KBM-7 (cell line): ENCODE results near the gene ABLIM1.

Source experiments
- DNase-seq: peaks from one replicate; pipeline ENCODE4 v3.0.0-alpha.2; 2015
- in situ Hi-C: fragments of 300-500 bp; cut with MboI; formaldehyde crosslinking; loops from 2 replicates; pipeline ENCODE4 v1.14.3; 2020; ENCODE audit warnings: low sequenced_read_pairs, low pct_unique_long_range_greater_than_20kb, mixed read lengths

Gene ABLIM1

DNA sequence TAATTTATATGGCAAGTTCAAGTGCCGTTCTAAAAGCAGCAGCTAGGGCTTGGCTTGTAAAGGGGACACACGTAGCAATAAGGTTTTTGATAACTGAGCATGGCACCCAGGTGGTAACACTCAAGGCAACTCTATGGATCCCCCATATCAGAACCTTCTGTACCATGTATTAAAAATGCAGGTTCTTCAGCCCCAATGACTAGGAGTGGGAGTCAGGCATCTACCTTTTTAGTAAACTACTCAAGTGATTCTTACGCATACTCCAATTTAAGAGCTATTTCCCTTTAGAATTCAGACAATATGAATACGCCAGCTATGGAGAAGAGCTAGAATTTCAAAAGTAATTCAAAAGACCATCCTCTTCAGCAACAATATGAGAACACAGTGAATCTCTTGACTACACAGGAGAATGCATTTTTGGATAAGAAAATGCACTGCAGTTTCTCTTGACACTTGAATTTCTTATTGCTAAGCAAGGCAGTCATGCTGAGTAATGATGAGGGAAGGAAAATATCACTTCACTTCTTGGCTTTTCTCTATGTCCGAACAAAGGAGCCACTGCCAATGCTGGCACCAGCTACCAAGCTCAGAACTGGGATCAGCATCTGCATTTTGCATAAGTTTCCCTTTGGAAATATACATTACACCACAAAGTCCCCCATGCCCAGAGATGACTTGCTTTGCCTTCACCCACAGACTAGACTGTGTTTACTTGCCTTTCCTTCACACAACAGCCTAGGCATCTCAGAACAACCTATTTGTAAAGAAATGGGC lies 53.5 kb downstream of the ABLIM1 start:
- DNase-seq = no peak
- in situ Hi-C loops = no loop called here

GRCh38 chr10:114603948-114604347 lies 54.1 kb downstream of the ABLIM1 start:
- DNase-seq = no peak
- in situ Hi-C loops = no loop called here

DNA sequence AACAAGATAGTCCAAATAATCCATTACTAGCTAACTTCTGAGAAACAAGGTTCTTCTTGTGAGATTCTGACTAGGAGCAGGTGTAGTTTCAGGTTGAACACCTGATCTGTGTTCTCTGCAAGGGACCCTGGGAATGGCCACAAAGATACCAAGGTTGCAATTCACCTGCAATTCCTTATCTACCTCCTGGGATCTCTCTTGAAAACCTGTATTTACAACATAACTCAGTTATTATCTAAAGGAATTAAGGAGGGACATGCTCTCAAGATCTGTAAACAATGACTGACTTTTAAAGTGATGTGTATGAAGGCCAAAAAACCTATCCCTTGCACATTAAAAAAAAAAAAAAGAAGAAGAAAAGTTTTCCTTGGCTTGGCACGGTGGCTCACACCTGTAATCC lies 54.8 kb downstream of the ABLIM1 start:
- no peak for DNase-seq
- in situ Hi-C loops = no loop called here

DNA sequence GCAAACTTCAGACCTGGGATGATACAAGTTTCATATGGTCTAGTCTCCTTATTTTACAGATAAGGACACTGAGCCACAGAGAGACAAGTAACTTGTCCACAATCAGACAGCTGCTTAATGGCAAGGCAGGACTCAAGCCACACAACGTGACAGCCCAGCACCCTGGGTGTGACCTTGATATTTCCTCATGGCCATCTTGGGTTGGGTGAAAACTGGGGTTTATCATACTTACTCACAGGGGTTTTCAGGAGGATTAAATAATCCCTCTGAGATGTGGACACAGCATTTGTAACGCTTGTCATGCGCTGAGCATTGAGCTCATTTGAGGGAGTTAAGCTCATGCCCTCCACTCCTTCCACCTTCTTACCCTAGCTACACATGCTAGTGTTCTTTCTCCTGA lies 58.0 kb downstream of the ABLIM1 start:
- DNase-seq = no peak
- in situ Hi-C loops = no loop called here

GRCh38 chr10:114596793-114597192 lies 61.3 kb downstream of the ABLIM1 start:
- in situ Hi-C loops = no loop called here
- no peak for DNase-seq

DNA sequence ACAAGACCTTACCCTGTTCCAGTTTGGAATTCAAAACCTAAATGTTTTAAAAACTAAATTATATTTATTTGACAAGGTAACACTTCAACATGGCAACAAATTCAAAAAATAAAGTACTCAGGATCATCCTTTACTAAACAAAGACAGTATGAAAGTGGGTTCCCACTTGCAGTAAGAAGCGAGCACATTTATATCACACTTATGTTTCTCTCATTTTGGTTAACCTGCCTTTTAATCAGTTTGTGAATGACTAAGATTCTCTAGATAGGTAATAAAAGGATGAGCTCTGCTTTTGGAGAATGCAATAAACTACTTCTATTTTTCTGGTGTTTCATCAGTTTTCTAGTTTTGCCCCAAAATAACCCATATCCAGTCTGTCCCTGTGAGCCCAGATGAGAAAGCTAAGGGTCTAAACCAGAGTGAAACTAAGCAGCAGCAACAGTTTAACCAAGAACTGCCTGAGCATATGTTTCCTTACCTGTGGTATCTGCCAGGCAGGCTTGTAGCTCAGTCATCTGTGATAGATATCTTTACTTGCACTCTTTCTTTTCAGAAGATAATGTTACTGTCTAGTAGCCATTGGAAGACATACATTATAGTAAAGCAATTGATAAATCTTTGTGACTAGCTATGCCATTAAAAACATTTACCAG lies 64.1 kb downstream of the ABLIM1 start:
- in situ Hi-C loops = no loop called here
- no peak for DNase-seq

DNA sequence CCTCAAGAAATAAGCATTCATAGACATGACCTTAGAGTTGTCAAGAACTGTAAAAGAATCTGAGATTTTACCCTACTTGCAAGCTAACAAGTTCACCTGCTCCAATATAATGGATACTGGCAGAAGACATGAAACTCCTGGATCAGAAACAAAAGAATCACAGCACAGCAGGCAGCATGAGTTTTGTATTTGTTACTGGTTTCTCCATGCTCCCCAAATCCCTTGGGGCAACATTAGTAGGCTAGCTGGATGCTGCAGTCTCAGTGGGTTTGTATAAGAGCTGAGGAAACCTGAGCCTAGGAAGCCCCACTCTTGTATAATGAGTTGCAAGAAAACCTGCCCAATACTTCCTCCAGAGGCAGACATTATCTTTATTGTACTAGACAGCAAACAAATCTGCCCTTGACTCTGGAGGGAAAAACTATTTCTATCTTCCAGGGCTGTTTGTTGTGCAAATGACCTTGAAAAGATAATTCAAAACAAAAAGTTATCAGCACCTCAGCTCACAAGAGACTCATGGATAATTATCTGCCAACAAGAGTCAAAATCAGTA lies 64.8 kb downstream of the ABLIM1 start:
- no peak for DNase-seq
- in situ Hi-C loops = no loop called here

DNA sequence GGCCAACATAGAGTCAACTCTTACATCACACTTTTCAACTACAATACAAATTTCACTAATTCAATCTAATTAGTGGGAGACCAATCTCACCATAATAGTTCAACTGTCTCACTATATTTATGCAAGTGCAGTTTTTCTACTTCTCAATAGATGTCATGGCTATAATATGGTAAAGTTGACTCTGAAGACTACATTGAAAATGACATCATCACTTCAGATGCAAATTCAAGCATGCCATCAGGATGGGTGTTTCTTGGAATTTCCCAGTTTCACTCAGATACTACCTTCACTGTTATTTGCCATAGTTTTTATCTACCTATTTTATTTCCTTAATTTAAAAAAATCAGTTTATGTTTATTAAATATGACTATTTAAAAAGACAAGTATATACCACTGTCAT lies 67.1 kb downstream of the ABLIM1 start:
- DNase-seq = no peak
- in situ Hi-C loops = no loop called here

GRCh38 chr10:114584419-114584818 lies 73.7 kb downstream of the ABLIM1 start:
- no peak for DNase-seq
- in situ Hi-C loops = no loop called here

DNA sequence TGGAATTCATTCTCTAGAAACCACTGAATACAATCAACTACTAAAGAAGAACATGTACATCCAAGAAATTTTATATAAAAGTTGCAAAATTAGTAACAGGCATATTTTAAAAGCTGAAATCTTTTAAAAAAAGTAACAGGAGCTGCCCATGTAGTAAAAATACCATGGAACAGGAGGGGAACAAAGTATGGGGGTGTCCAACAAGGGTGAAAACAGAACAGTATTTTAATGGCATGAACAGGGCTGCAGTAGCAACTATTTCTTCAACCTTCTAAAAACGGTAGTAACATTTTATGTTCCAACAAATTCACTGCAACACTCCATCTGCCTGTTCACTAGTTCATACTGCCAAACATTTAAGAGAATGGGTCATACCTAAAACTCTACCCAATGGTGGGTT lies 77.0 kb downstream of the ABLIM1 start:
- DNase-seq = no peak
- in situ Hi-C loops = no loop called here

DNA sequence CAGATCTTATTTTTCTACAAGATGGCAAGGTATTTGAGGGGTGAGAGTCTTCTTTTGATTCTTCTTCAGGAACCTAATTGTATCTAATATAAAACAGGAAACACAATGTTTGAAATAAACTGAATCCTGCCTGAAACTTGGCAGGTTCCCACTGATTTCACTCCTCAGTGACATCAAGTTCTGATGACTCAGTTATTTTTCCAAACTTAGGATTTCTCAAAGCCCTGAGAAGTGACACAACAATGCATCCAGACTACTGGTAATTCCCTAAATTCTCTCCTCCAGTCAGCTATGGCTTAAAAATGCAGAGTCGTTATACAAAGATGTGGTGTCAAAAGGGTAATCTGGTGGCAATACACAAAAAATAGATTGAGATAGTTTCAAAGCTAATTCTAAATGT lies 80.9 kb downstream of the ABLIM1 start:
- in situ Hi-C loops = no loop called here
- DNase-seq = no peak

DNA sequence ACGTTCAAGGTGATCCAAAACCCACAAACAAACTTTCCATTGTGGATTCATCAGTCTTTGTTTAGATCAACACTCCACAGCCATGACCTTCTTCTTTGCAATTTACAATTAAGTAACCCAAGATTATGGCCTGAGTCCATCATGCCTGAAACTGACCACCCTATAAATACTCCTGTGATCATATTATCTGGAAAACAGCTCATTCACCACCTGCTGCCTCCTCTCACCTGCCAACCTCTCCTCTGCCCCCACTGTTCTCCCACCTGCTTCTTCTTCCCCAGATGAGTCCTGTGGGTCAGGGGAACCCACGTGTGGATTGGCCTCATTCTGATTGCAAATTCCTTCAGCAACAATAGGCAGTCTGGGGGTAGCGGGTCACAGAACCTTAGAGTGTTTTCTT lies 81.4 kb downstream of the ABLIM1 start:
- DNase-seq = no peak
- in situ Hi-C loops = no loop called here

DNA sequence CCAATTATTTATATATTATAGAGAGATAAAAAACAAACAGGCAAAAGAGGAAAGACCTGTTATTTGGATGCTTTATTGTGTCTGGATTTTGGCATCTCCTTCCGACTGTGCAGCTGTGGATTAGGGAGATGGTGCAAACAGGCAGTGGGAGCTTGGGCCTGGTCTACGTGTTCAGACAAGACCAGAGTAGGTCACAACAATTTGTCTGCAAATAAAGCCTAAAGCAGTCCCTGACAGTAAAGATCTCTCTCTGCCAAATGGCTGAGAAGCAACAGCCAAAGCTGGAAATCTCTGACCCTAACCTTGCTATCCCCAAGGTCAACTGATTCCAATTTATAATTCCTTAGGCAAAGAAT lies 82.0 kb downstream of the ABLIM1 start:
- in situ Hi-C loops = no loop called here
- no peak for DNase-seq

- in situ Hi-C loops = no loop called here
- no peak for DNase-seq
Observed at GRCh38 chr10:114575417-114576131, 82.5 kb downstream of the ABLIM1 start.

DNA sequence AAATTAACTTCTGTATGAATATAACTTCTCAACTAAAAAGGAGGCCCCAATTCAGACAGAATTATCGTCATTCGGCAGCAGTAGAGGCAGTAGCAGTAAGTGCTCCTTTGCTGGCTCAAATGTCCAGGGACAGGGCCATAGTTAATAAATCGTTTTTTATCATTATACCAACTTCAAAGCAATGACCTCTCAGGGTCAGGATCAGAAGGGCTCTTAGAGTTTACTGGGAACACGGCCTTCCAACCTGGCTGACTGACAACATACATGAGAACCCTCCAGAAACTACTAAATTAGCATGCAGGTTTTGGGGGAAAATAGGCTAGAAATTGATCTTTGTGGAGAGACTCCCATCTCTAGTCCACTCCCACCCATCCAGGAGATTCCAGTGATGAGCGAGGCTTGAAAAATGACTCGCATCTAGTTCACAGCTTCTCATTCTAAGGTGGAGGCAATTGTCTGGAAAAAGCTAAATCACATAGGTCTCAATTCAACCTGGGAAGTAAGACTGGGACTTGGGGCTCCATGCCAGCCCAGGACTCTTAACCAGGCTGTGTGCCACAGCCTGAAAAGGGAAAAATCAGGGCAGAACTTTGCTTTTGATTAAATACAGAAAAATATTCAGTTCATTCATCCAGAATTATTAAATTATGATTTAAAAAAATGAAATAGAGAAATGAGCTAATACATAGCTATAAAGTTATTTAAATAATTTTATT lies 84.6 kb downstream of the ABLIM1 start:
- in situ Hi-C loops = no loop called here
- no peak for DNase-seq

GRCh38 chr10:114571316-114571999 lies 86.6 kb downstream of the ABLIM1 start:
- in situ Hi-C loops = no loop called here
- no peak for DNase-seq

DNA sequence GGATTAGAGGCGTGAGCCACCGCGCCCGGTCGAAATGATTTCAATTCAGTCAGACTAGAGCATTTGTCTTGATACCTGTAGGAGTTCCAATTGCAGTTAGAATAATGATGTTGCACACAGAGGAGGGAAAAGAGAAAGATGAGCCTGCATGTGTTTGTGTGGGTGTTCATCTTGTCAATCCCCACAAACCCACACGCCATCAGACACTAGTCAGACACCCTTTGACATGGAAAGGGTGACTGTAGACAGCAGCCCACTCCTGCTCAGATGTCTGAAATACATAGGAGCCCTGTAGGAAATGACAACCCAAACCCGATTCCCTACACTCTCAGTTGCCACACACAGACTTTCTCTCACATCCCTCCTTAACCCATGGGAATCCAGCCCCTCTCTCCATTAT lies 92.0 kb downstream of the ABLIM1 start:
- in situ Hi-C loops = no loop called here
- no peak for DNase-seq

GRCh38 chr10:114565066-114565465 lies 93.0 kb downstream of the ABLIM1 start:
- DNase-seq = no peak
- in situ Hi-C loops = no loop called here

GRCh38 chr10:114561008-114561523 lies 97.0 kb downstream of the ABLIM1 start:
- no peak for DNase-seq
- in situ Hi-C loops = no loop called here
